Measurements from ENCODE around the gene CRELD1. TPM values are rescaled to one million over a fixed set of nuclear protein-coding genes. Genes with fewer than 3 reads are reported as not detected.

CRELD1 gene
- total and polyA plus RNA-seq, 2 donors: 19.9 to 36.4 TPM

GRCh38 chr3:9965200-9965875 is 31.7 kb downstream of the CRELD1 start:
- H3K27ac ChIP-seq (ENCODE audit: low read depth in 1 of 2, low read length in 1 of 2): no peak overlapping the region
- DNase-seq (ENCODE audit: low read depth in 6 of 9, low spot score in 9 of 9): no peak
- WGBS: 97% methylated on average over 6 of the region's 6 CpGs
- H3K4me3 ChIP-seq (ENCODE audit: low read length in 2 of 2): no peak overlapping the region
- H3K9me3 ChIP-seq (ENCODE audit: control insufficient read depth in 2 of 2, insufficient read depth in 1 of 2, low read length in 1 of 2): no peaks in the 10 kb centered on the region
- peaks cover 13 to 41% of the 10 kb centered on the region in 2 donors for H3K36me3 ChIP-seq (ENCODE audit: control insufficient read depth in 2 of 2, insufficient read depth in 2 of 2, low read length in 1 of 2)
- H3K27me3 ChIP-seq (ENCODE audit: control insufficient read depth in 2 of 2, insufficient read depth in 1 of 2, low read length in 1 of 2): no peaks in the 10 kb centered on the region
- no peaks in the 10 kb centered on the region for H3K4me1 ChIP-seq (ENCODE audit: control insufficient read depth in 2 of 2, insufficient read depth in 2 of 2, low read length in 2 of 2)

GRCh38 chr3:9966841-9967240 is 33.2 kb downstream of the CRELD1 start:
- Histone ChIP-seq H3K4me3 (ENCODE audit: low read length in 2 of 2) (no peak overlapping the region), H3K27me3 (ENCODE audit: control insufficient read depth in 2 of 2, insufficient read depth in 1 of 2, low read length in 1 of 2) (no peaks in the 10 kb centered on the region), H3K27ac (ENCODE audit: low read depth in 1 of 2, low read length in 1 of 2) (no peak overlapping the region), H3K4me1 (ENCODE audit: control insufficient read depth in 2 of 2, insufficient read depth in 2 of 2, low read length in 2 of 2) (no peaks in the 10 kb centered on the region), H3K36me3 (ENCODE audit: control insufficient read depth in 2 of 2, insufficient read depth in 2 of 2, low read length in 1 of 2) (peaks cover 26 to 54% of the 10 kb centered on the region in 2 donors), H3K9me3 (ENCODE audit: control insufficient read depth in 2 of 2, insufficient read depth in 1 of 2, low read length in 1 of 2) (no peaks in the 10 kb centered on the region)
- no peak for DNase-seq (ENCODE audit: low read depth in 6 of 9, low spot score in 9 of 9)
- 96% methylated on average over 2 of the region's 2 CpGs for WGBS

DNA sequence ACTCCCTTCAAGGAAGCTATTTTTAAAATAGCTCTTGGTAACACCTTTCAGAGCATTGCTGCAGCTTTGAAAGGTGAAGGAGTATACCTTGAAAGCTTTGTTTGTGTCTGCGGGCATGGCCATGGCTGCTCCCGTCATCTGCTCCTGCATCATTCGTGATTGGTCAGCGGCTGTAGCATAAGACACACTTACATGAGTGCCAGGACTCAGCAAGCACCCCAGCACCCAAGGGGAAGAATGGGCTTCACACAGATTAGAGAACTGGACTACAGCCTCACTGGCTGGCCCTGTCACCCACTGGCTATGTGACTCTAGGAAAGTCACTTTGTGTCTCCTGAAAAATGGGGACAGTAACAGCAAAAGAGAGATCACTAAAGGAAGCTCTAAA is 36.0 kb downstream of the CRELD1 start:
- H3K9me3 ChIP-seq (ENCODE audit: control insufficient read depth in 2 of 2, insufficient read depth in 1 of 2, low read length in 1 of 2): no peaks in the 10 kb centered on the region
- no peak overlapping the region for H3K27ac ChIP-seq (ENCODE audit: low read depth in 1 of 2, low read length in 1 of 2)
- 99% methylated on average over 4 of the region's 4 CpGs for WGBS

GRCh38 chr3:9970020-9970652 is 36.5 kb downstream of the CRELD1 start:
- no peak for DNase-seq (ENCODE audit: low read depth in 6 of 9, low spot score in 9 of 9)
- 96% methylated on average over 3 of the region's 3 CpGs for WGBS

More for the DNA sequence above, 36.0 kb downstream of the CRELD1 start:
- Histone ChIP-seq H3K4me1 (ENCODE audit: control insufficient read depth in 2 of 2, insufficient read depth in 2 of 2, low read length in 2 of 2) (no peaks in the 10 kb centered on the region), H3K36me3 (ENCODE audit: control insufficient read depth in 2 of 2, insufficient read depth in 2 of 2, low read length in 1 of 2) (peaks cover 35 to 59% of the 10 kb centered on the region in 2 donors), H3K4me3 (ENCODE audit: low read length in 2 of 2) (no peak overlapping the region), H3K27me3 (ENCODE audit: control insufficient read depth in 2 of 2, insufficient read depth in 1 of 2, low read length in 1 of 2) (no peaks in the 10 kb centered on the region)
- no peak for DNase-seq (ENCODE audit: low read depth in 6 of 9, low spot score in 9 of 9)

DNA sequence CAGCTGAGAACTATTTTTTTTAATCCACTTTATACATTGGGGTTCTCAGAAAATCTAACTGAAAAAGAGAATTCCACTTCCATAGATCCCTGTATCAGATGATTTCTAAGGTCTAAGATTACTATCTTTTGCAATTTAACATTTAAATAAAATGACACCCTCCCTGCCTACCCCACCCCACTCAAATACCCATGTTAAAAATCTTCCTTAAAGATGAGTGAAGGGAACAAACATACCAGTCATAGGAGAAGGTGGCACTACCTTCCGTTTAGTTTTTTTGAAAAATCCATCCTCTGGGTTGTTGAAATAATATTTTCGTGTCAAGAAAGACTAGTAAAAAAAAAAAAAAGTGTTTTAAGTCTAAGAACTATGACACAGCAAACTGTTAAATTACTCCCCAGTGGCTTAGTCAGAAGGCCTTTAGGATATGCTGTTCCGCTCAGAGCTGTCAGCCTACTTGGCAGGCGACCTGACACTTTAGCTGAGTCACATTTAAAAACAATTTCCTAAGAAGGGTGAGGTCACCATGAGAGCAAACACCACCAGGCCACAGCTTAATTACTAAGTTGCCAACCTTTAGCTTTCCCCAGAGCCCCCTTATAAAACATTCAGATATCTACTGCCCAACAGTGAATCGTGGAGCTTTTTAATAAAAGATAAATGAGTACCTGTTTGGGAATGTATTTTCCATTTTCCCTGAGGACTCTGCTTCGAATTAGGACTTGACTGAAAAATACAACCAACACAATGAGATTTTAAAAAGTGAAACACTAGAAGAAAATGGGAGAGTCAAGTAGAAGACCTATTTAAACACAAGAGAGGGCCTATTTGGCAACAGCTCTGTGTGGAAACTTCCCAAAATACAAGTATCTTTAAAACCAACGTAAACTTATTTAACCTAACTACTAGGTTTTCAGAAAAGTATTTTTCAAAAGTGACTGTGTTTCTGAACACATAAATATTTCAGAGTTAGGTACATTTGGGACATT is 43.4 kb downstream of the CRELD1 start:
- no peaks in the 10 kb centered on the region for H3K9me3 ChIP-seq (ENCODE audit: control insufficient read depth in 2 of 2, insufficient read depth in 1 of 2, low read length in 1 of 2)
- WGBS: 87% methylated on average over 7 of the region's 7 CpGs
- no peak overlapping the region for H3K4me3 ChIP-seq (ENCODE audit: low read length in 2 of 2)
- no peaks in the 10 kb centered on the region for H3K27me3 ChIP-seq (ENCODE audit: control insufficient read depth in 2 of 2, insufficient read depth in 1 of 2, low read length in 1 of 2)
- H3K4me1 ChIP-seq (ENCODE audit: control insufficient read depth in 2 of 2, insufficient read depth in 2 of 2, low read length in 2 of 2): no peaks in the 10 kb centered on the region
- no peak overlapping the region for H3K27ac ChIP-seq (ENCODE audit: low read depth in 1 of 2, low read length in 1 of 2)
- H3K36me3 ChIP-seq (ENCODE audit: control insufficient read depth in 2 of 2, insufficient read depth in 2 of 2, low read length in 1 of 2): peaks cover 32 to 37% of the 10 kb centered on the region in 2 donors
- DNase-seq (ENCODE audit: low read depth in 6 of 9, low spot score in 9 of 9): no peak

More at GRCh38 chr3:9970020-9970652, 36.5 kb downstream of the CRELD1 start:
- H3K27me3 ChIP-seq (ENCODE audit: control insufficient read depth in 2 of 2, insufficient read depth in 1 of 2, low read length in 1 of 2): no peaks in the 10 kb centered on the region
- no peak overlapping the region for H3K27ac ChIP-seq (ENCODE audit: low read depth in 1 of 2, low read length in 1 of 2)
- no peak overlapping the region for H3K4me3 ChIP-seq (ENCODE audit: low read length in 2 of 2)
- no peaks in the 10 kb centered on the region for H3K4me1 ChIP-seq (ENCODE audit: control insufficient read depth in 2 of 2, insufficient read depth in 2 of 2, low read length in 2 of 2)
- H3K9me3 ChIP-seq (ENCODE audit: control insufficient read depth in 2 of 2, insufficient read depth in 1 of 2, low read length in 1 of 2): no peaks in the 10 kb centered on the region
- peaks cover 38 to 61% of the 10 kb centered on the region in 2 donors for H3K36me3 ChIP-seq (ENCODE audit: control insufficient read depth in 2 of 2, insufficient read depth in 2 of 2, low read length in 1 of 2)

DNA sequence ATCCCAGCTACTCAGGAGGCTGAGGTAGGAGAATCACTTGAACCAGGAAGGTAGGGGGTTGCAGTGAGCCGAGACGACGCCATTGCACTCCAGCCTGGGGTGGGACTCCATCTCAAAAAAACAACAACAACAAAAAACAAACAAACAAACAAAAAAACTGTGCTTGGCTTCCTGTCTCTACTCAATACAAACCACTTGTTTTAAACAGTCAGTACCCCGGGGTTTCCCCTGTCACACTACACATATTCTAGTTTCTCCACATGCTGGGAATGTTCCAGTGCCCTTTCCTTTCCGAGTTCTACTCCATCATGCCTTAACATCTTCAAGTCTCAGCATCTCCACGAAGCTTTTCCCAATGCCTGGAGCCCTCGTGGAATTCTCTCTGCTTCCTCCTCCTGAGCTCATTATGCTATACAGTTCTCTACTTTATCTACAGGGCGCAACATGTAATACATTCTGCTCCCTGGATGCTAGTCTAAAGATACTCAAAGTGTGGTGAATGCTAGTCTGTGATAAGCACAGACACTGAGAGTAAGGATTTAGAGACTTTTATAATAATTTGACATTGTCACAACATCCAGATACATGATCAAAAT is 45.2 kb downstream of the CRELD1 start:
- Histone ChIP-seq H3K4me1 (ENCODE audit: control insufficient read depth in 2 of 2, insufficient read depth in 2 of 2, low read length in 2 of 2) (no peaks in the 10 kb centered on the region), H3K9me3 (ENCODE audit: control insufficient read depth in 2 of 2, insufficient read depth in 1 of 2, low read length in 1 of 2) (no peaks in the 10 kb centered on the region), H3K27ac (ENCODE audit: low read depth in 1 of 2, low read length in 1 of 2) (no peak overlapping the region), H3K36me3 (ENCODE audit: control insufficient read depth in 2 of 2, insufficient read depth in 2 of 2, low read length in 1 of 2) (peaks cover 26 to 29% of the 10 kb centered on the region in 2 donors), H3K4me3 (ENCODE audit: low read length in 2 of 2) (no peak overlapping the region), H3K27me3 (ENCODE audit: control insufficient read depth in 2 of 2, insufficient read depth in 1 of 2, low read length in 1 of 2) (no peaks in the 10 kb centered on the region)
- WGBS: 94% methylated on average over 8 of the region's 8 CpGs
- no peak for DNase-seq (ENCODE audit: low read depth in 6 of 9, low spot score in 9 of 9)

DNA sequence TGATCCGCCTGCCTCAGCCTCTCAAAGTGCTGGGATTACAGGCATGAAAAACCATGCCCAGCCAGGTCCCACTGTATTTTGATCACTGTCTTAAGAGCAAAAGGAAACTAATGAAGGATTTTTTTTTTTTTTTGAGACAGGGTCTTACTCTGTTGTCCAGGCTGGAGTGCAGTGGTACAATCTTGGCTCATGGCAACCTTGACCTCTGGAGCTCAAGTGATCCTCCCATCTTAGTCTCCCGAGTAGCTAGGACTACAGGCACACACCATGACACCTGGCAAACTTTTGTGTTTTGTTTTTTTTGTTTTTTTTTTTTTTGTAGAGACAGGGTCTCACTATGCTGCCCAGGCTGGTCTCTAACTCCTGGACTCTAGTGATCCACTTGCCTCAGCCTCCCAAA is 46.6 kb downstream of the CRELD1 start:
- over 99% methylated on average over 2 of the region's 2 CpGs for WGBS
- H3K27me3 ChIP-seq (ENCODE audit: control insufficient read depth in 2 of 2, insufficient read depth in 1 of 2, low read length in 1 of 2): no peaks in the 10 kb centered on the region
- H3K36me3 ChIP-seq (ENCODE audit: control insufficient read depth in 2 of 2, insufficient read depth in 2 of 2, low read length in 1 of 2): peaks cover 17 to 19% of the 10 kb centered on the region in 2 donors
- no peak for DNase-seq (ENCODE audit: low read depth in 6 of 9, low spot score in 9 of 9)
- no peaks in the 10 kb centered on the region for H3K9me3 ChIP-seq (ENCODE audit: control insufficient read depth in 2 of 2, insufficient read depth in 1 of 2, low read length in 1 of 2)
- H3K27ac ChIP-seq (ENCODE audit: low read depth in 1 of 2, low read length in 1 of 2): no peak overlapping the region
- H3K4me1 ChIP-seq (ENCODE audit: control insufficient read depth in 2 of 2, insufficient read depth in 2 of 2, low read length in 2 of 2): peaks cover under 1 to 1% of the 10 kb centered on the region in 2 donors
- no peak overlapping the region for H3K4me3 ChIP-seq (ENCODE audit: low read length in 2 of 2)

GRCh38 chr3:9986230-9986725 is 52.6 kb downstream of the CRELD1 start:
- H3K4me3 ChIP-seq (ENCODE audit: low read length in 2 of 2): peak overlapping the region; percentile 51 to 79
- WGBS: 2% methylated on average over 17 of the region's 17 CpGs
- peaks cover 13 to 18% of the 10 kb centered on the region in 2 donors for H3K4me1 ChIP-seq (ENCODE audit: control insufficient read depth in 2 of 2, insufficient read depth in 2 of 2, low read length in 2 of 2)

More at GRCh38 chr3:9986230-9986725, 52.6 kb downstream of the CRELD1 start:
- H3K9me3 ChIP-seq (ENCODE audit: control insufficient read depth in 2 of 2, insufficient read depth in 1 of 2, low read length in 1 of 2): no peaks in the 10 kb centered on the region
- H3K27ac ChIP-seq (ENCODE audit: low read depth in 1 of 2, low read length in 1 of 2): peak overlapping the region; percentile 79 to 88
- DNase-seq (ENCODE audit: low read depth in 6 of 9, low spot score in 9 of 9): peak in 1 of 9 donors; percentile 1
- no peaks in the 10 kb centered on the region for H3K36me3 ChIP-seq (ENCODE audit: control insufficient read depth in 2 of 2, insufficient read depth in 2 of 2, low read length in 1 of 2)
- no peaks in the 10 kb centered on the region for H3K27me3 ChIP-seq (ENCODE audit: control insufficient read depth in 2 of 2, insufficient read depth in 1 of 2, low read length in 1 of 2)
